IMR-90 (cell line): ENCODE results near the gene PDLIM5. TPM values are rescaled to one million over a fixed set of nuclear protein-coding genes. Genes with fewer than 3 reads are reported as not detected.
"Not testable (repeated sequence)": the region's sequence is repeated elsewhere in the genome, so short reads cannot be mapped to it uniquely, and the experiment has no call there.

Source experiments
- ATAC-seq: fragments of 200-7000 bp; cut with Tn5 transposase; 2 replicates; pipeline ENCODE4 v1.9.1; 2020; ENCODE audit warnings: low read depth, mild to moderate bottlenecking, moderate library complexity
- BruUV-seq: library from RNA; stranded (reverse); fragments of 400-500 nt; replicated peaks from 2 replicates; lab custom pipeline; 2021; lab: Mats Ljungman, UMichigan
- CTCF ChIA-PET: fragments of 300-600 bp; formaldehyde crosslinking; extraction: SDS; loops from one replicate; lab custom pipeline; 2021; ENCODE audit warnings: antibody characterized with exemption; lab: Yijun Ruan, JAX
- POLR2A ChIA-PET: fragments of 300-600 bp; sonication (Branson Sonifier 250); formaldehyde crosslinking; loops from one replicate; lab custom pipeline; 2022; ENCODE audit warnings: antibody characterized with exemption; ENCODE audit not compliant: unreplicated experiment; lab: Charles Lee
- DNase-seq: peaks from one replicate; pipeline ENCODE4 v3.0.0; 2013
- H2AFZ ChIP-seq: replicated peaks from 2 replicates; pipeline ENCODE3; 2013; ENCODE audit warnings: low read length, mild to moderate bottlenecking; ENCODE audit not compliant: poor library complexity
- H2AK5ac ChIP-seq: 2 replicates; pipeline ENCODE4 v1.6.1; 2013; ENCODE audit warnings: low read depth, low read length, inconsistent platforms
- H2AK9ac ChIP-seq: replicated peaks from 2 replicates; pipeline ENCODE3; 2013; ENCODE audit warnings: mild to moderate bottlenecking, low read depth, low read length, moderate library complexity; ENCODE audit not compliant: poor library complexity
- H2BK120ac ChIP-seq: 2 replicates; pipeline ENCODE4 v1.6.1; 2013; ENCODE audit warnings: low read depth, low read length, inconsistent platforms
- H2BK15ac ChIP-seq: 3 replicates; pipeline ENCODE4 v1.6.1; 2013; ENCODE audit warnings: low read depth, low read length, inconsistent platforms
- H2BK20ac ChIP-seq: 2 replicates; pipeline ENCODE4 v1.6.1; 2013; ENCODE audit warnings: low read depth, mild to moderate bottlenecking, inconsistent platforms, low read length, moderate library complexity
- H2BK5ac ChIP-seq: 2 replicates; pipeline ENCODE4 v1.6.1; 2013; ENCODE audit warnings: mild to moderate bottlenecking, low read depth, low read length, inconsistent platforms; ENCODE audit not compliant: poor library complexity, severe bottlenecking
- H3K14ac ChIP-seq: replicated peaks from 2 replicates; pipeline ENCODE4 v1.6.1; 2013; ENCODE audit warnings: low read depth, low read length, inconsistent platforms
- H3K18ac ChIP-seq: 2 replicates; pipeline ENCODE4 v1.6.1; 2013; ENCODE audit warnings: low read depth, low read length, control low read depth
- H3K23ac ChIP-seq: 2 replicates; pipeline ENCODE4 v1.6.1; 2013; ENCODE audit warnings: low read depth, low read length, inconsistent platforms
- H3K27ac ChIP-seq: 2 replicates; pipeline ENCODE4 v1.5.1; 2013; ENCODE audit warnings: mild to moderate bottlenecking, control low read depth, low read length; ENCODE audit not compliant: insufficient read depth
- H3K27me3 ChIP-seq: 2 replicates; pipeline ENCODE4 v1.6.1; 2013; ENCODE audit warnings: low read length; ENCODE audit not compliant: control insufficient read depth, insufficient read depth
- H3K36me3 ChIP-seq: 2 replicates; pipeline ENCODE4 v1.6.1; 2013; ENCODE audit warnings: low read length, mixed read lengths; ENCODE audit not compliant: control insufficient read depth, insufficient read depth
- H3K4ac ChIP-seq: 2 replicates; pipeline ENCODE4 v1.6.1; 2013; ENCODE audit warnings: low read depth, low read length, inconsistent platforms
- H3K4me1 ChIP-seq: 2 replicates; pipeline ENCODE4 v1.6.1; 2013; ENCODE audit warnings: low read length, mixed read lengths; ENCODE audit not compliant: control insufficient read depth, insufficient read depth
- H3K4me2 ChIP-seq: 2 replicates; pipeline ENCODE4 v1.6.1; 2013; ENCODE audit warnings: low read depth, mild to moderate bottlenecking, control low read depth, low read length, moderate library complexity
- H3K4me3 ChIP-seq: 2 replicates; pipeline ENCODE4 v1.5.1; 2013; ENCODE audit warnings: low read depth, mild to moderate bottlenecking, control low read depth, low read length, moderate library complexity; ENCODE audit not compliant: insufficient read depth
- H3K56ac ChIP-seq: 2 replicates; pipeline ENCODE4 v1.6.1; 2013; ENCODE audit warnings: low read length, inconsistent platforms; ENCODE audit not compliant: insufficient read depth; ENCODE audit errors: extremely low read depth
- H3K79me1 ChIP-seq, 2 experiments: 2 replicates each; pipeline ENCODE4 v1.6.1; 2013; ENCODE audit warnings: low read length in 2 of 2, inconsistent platforms in 1 of 2, low read depth in 1 of 2
- H3K9ac ChIP-seq: 2 replicates; pipeline ENCODE4 v1.6.1; 2013; ENCODE audit warnings: low read depth, low read length, control low read depth
- H3K9me1 ChIP-seq: 2 replicates; pipeline ENCODE4 v1.6.1; 2013; ENCODE audit warnings: low read length, inconsistent platforms; ENCODE audit not compliant: insufficient read depth
- H3K9me3 ChIP-seq: 2 replicates; pipeline ENCODE4 v1.6.1; 2013; ENCODE audit warnings: low read length; ENCODE audit not compliant: control insufficient read depth, insufficient read depth
- H4K20me1 ChIP-seq: 2 replicates; pipeline ENCODE4 v1.6.1; 2013; ENCODE audit warnings: low read length, inconsistent platforms; ENCODE audit not compliant: insufficient read depth
- H4K5ac ChIP-seq: 2 replicates; pipeline ENCODE4 v1.6.1; 2013; ENCODE audit warnings: mild to moderate bottlenecking, low read depth, low read length, control low read depth
- H4K8ac ChIP-seq, 2 experiments: 2 replicates each; pipeline ENCODE4 v1.6.1; 2013; ENCODE audit warnings: low read depth in 2 of 2, low read length in 2 of 2, control low read depth in 1 of 2, inconsistent platforms in 1 of 2
- H4K91ac ChIP-seq: 2 replicates; pipeline ENCODE4 v1.6.1; 2013; ENCODE audit warnings: low read depth, low read length, inconsistent platforms; ENCODE audit not compliant: insufficient read depth
- ELK1 ChIP-seq: fragments of 150-350 bp; IDR thresholded peaks from 2 replicates; pipeline ENCODE4 v1.6.1; 2016; ENCODE audit warnings: low read depth, mild to moderate bottlenecking, low read length, moderate library complexity, borderline replicate concordance
- MXI1 ChIP-seq: IDR thresholded peaks from 2 replicates; pipeline ENCODE4 v1.6.1; 2012; ENCODE audit warnings: low read depth, mild to moderate bottlenecking, low read length, moderate library complexity, borderline replicate concordance
- SMC3 ChIP-seq: fragments of 150-350 bp; IDR thresholded peaks from 2 replicates; pipeline ENCODE4 v1.6.1; 2016; ENCODE audit warnings: low read depth, mild to moderate bottlenecking, antibody characterized with exemption, low read length, moderate library complexity
- WGBS, 2 experiments: methylation state at CpG; one replicate each; pipeline versions ENCODE4 v1.1.5 to v1.1.7; 2013; ENCODE audit warnings: missing lambda C conversion rate in 2 of 2; ENCODE audit not compliant: insufficient read length in 1 of 2; ENCODE audit errors: extremely low coverage in 2 of 2; 5-methylcytosine and 5-hydroxymethylcytosine counted together
- dilution Hi-C: fragments of 300-500 bp; cut with HindIII; formaldehyde crosslinking; loops from one replicate; pipeline ENCODE4 v1.14.3; 2018; ENCODE audit warnings: low sequenced_read_pairs; ENCODE audit not compliant: unreplicated experiment
- in situ Hi-C: fragments of 300-500 bp; cut with MboI; formaldehyde crosslinking; loops from 3 replicates; pipeline ENCODE4 v1.14.3; 2019; ENCODE audit warnings: low sequenced_read_pairs, inconsistent platforms, mixed read lengths
- intact Hi-C: fragments of 100-400 bp; cut with micrococcal nuclease; formaldehyde crosslinking; loops from 2 replicates; pipeline ENCODE4 v1.10.0; 2022
- polyA plus RNA-seq, 3 experiments: library from polyadenylated mRNA; depleted of rRNA; stranded (reverse); fragments of >200 nt; gene quantifications; 2 replicates each; pipeline ENCODE4 v1.2.3, GENCODE V29; 2012; ENCODE audit warnings: low replicate concordance in 1 of 3
- total RNA-seq: library from RNA; depleted of rRNA; stranded (reverse); fragments of >200 nt; gene quantifications from 2 replicates; pipeline ENCODE4 v1.2.3, GENCODE V29; 2012

PDLIM5 gene
- total and polyA plus RNA-seq, 2 of the 4 experiments (the other 2 are of a cell fraction) = 96.5 to 188 TPM

- dilution Hi-C loops (no loop called here), intact Hi-C loops (no loop called here), in situ Hi-C loops (no loop called here)
- no peak overlapping the region for H3K4ac ChIP-seq
- no peak overlapping the region for H2AFZ ChIP-seq
- TF ChIP-seq ELK1 (no peak), MXI1 (no peak), SMC3 (no peak)
- H3K9ac ChIP-seq = no peak overlapping the region
- no peak overlapping the region for H3K18ac ChIP-seq
- WGBS, 2 experiments = no CpG with 5 or more reads among the region's 4 CpGs
- H4K20me1 ChIP-seq = peaks cover 24% of the 10 kb centered on the region
- no peak overlapping the region for H4K8ac ChIP-seq
- no peak overlapping the region for H2BK15ac ChIP-seq
- no peak overlapping the region for H3K27ac ChIP-seq
- no TSS peak for BruUV-seq
- H3K56ac ChIP-seq = no peak overlapping the region
- H2BK120ac ChIP-seq = no peak overlapping the region
- H3K14ac ChIP-seq = no peak overlapping the region
- H3K36me3 ChIP-seq = no peaks in the 10 kb centered on the region; the same call in 1 of the 2 replicates
- no peaks in the 10 kb centered on the region for H3K27me3 ChIP-seq
- no peak overlapping the region for H3K23ac ChIP-seq
- peaks cover 6% of the 10 kb centered on the region; the same call in 1 of the 2 replicates for H3K9me1 ChIP-seq
- CTCF ChIA-PET = no interaction called here
- H2AK9ac ChIP-seq = no peak overlapping the region
- H3K9me3 ChIP-seq = no peaks in the 10 kb centered on the region
- no peak overlapping the region for H2AK5ac ChIP-seq
- H2BK5ac ChIP-seq = no peak overlapping the region
- no peak overlapping the region for H3K4me3 ChIP-seq
- ATAC-seq (no peak), DNase-seq (no peak)
- peaks cover 10% of the 10 kb centered on the region for H3K4me1 ChIP-seq
- no peak overlapping the region for H3K4me2 ChIP-seq
- H4K5ac ChIP-seq = no peak overlapping the region
- no peak overlapping the region for H2BK20ac ChIP-seq
- POLR2A ChIA-PET = no interaction called here
- peaks cover 15 to 57% of the 10 kb centered on the region in 2 experiments for H3K79me1 ChIP-seq
- H4K91ac ChIP-seq = no peak overlapping the region
Observed at GRCh38 chr4:94470132-94470531, 18.4 kb downstream of the PDLIM5 start.

GRCh38 chr4:94470782-94471181 is 19.0 kb downstream of the PDLIM5 start:
- H3K27me3 ChIP-seq, H2BK15ac ChIP-seq, H3K9me1 ChIP-seq, intact Hi-C loops, H3K56ac ChIP-seq, H3K27ac ChIP-seq, H2AFZ ChIP-seq, H2BK20ac ChIP-seq, dilution Hi-C loops, H2BK120ac ChIP-seq, ATAC-seq, H3K4me2 ChIP-seq, H3K14ac ChIP-seq, H3K9ac ChIP-seq, in situ Hi-C loops, H2AK5ac ChIP-seq, H4K5ac ChIP-seq, POLR2A ChIA-PET, H4K8ac ChIP-seq, DNase-seq, H2AK9ac ChIP-seq, H3K23ac ChIP-seq, H3K4me3 ChIP-seq, H3K36me3 ChIP-seq, H3K4ac ChIP-seq, H4K91ac ChIP-seq, H3K9me3 ChIP-seq, CTCF ChIA-PET, H3K18ac ChIP-seq, BruUV-seq, H2BK5ac ChIP-seq: not testable (repeated sequence)
- no CpG with 5 or more reads among the region's 4 CpGs for WGBS, 2 experiments
- peaks cover 10 to 51% of the 10 kb centered on the region in 2 experiments for H3K79me1 ChIP-seq
- H4K20me1 ChIP-seq = peaks cover 21% of the 10 kb centered on the region
- H3K4me1 ChIP-seq = peaks cover 10% of the 10 kb centered on the region
